ENCODE measurements around the gene GSE1. TPM values are rescaled to one million over a fixed set of nuclear protein-coding genes. Genes with fewer than 3 reads are reported as not detected.

Gene GSE1
- total RNA-seq, 1 donor from 2014 or later, result 87.2 TPM

- TF ChIP-seq CTCF (IDR thresholded peaks at IDR 0.05), result no peak
- Histone ChIP-seq H3K27me3 (no peaks in the 10 kb centered on the region), H3K4me3 (no peak overlapping the region), H3K27ac (no peak overlapping the region), H3K36me3 (peaks cover 15% of the 10 kb centered on the region), H3K4me1 (peaks cover 13% of the 10 kb centered on the region), H3K9me3 (no peaks in the 10 kb centered on the region)
- ATAC-seq (peak; percentile 86), DNase-seq (peak; percentile 90)
- intact Hi-C loops (cut with DNase I), result loop anchor here (10.0 kb wide), 1 partner anchor 57 kb away; no protein-coding TSS in a partner anchor
Measured at GRCh38 chr16:85637808-85638647, 24.9 kb downstream of the GSE1 start.

DNA sequence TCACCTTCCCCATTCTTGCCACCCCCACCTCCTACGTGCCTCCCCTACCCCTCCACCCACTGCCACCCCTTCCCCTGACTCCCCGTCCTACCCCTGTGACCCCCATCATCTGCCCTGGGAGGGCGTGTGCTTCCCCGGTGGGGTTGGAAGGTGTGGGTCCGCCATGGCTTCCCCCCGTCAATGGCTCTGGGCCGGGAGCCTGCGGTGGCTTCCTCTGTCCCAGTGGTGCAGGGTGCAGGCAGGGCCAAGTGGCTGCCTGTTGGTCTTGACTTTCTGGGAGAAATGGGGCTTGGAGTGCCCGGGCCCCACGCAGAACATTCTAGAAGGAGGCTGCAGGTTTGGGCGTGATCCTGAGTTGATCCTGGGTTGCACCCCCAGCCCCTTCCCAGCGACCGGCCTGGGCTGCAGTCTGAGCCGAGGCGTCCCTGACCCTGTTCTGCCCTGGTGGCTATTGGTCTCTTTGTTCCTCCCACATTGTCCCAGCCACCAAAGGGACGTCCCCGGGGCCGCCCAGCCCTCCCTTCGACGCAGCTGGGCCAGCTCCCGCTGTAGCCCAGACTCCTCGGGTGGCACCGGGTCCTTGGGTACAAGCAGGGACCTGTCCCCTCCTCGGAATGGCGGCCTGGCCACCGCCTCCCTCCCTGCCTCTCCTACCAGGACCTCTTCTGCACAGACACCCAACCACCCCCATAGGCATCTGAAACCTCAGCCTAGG is 25.7 kb downstream of the GSE1 start:
- intact Hi-C loops (cut with DNase I), result loop anchor here (10.0 kb wide), 1 partner anchor 56 kb away; no protein-coding TSS in a partner anchor
- DNase-seq, result no peak
- Histone ChIP-seq H3K4me1 (peaks cover 13% of the 10 kb centered on the region), H3K36me3 (peaks cover 15% of the 10 kb centered on the region), H3K4me3 (no peak overlapping the region), H3K27ac (no peak overlapping the region), H3K27me3 (no peaks in the 10 kb centered on the region), H3K9me3 (no peaks in the 10 kb centered on the region)
- ATAC-seq, result no peak
- no peak for TF ChIP-seq CTCF (IDR thresholded peaks at IDR 0.05)

GRCh38 chr16:85639529-85640253 is 26.6 kb downstream of the GSE1 start:
- DNase-seq (no peak), ATAC-seq (peak; percentile 5)
- Histone ChIP-seq H3K27me3 (no peaks in the 10 kb centered on the region), H3K9me3 (no peaks in the 10 kb centered on the region), H3K36me3 (peaks cover 7% of the 10 kb centered on the region), H3K4me1 (peaks cover 13% of the 10 kb centered on the region), H3K4me3 (no peak overlapping the region), H3K27ac (no peak overlapping the region)
- no peak for TF ChIP-seq CTCF (IDR thresholded peaks at IDR 0.05)
- intact Hi-C loops (cut with DNase I), result loop anchor here (10.0 kb wide), 1 partner anchor 55 kb away; no protein-coding TSS in a partner anchor

DNA sequence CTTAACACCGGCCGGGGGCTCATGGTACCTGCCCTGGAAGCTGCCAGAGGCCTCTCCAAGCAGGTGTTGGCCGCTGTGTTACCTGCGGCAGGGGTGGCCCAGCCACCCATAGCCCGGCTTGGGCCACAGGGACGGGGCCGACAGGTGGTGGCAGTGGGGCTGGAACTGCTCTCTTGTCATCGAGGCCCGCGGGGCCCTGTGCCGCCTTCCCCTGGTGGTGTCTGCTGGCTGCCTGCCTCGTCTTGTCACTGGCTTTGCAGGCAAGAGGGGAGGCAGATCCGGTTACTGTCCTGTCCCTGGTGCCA is 27.1 kb downstream of the GSE1 start:
- Histone ChIP-seq H3K4me1 (peaks cover 13% of the 10 kb centered on the region), H3K4me3 (no peak overlapping the region), H3K9me3 (no peaks in the 10 kb centered on the region), H3K27ac (no peak overlapping the region), H3K36me3 (peaks cover 5% of the 10 kb centered on the region), H3K27me3 (no peaks in the 10 kb centered on the region)
- ATAC-seq (no peak), DNase-seq (no peak)
- intact Hi-C loops (cut with DNase I), result no loop called here
- TF ChIP-seq CTCF (IDR thresholded peaks at IDR 0.05), result no peak

GRCh38 chr16:85640585-85640984 is 27.5 kb downstream of the GSE1 start:
- intact Hi-C loops (cut with DNase I), result no loop called here
- peaks cover 13% of the 10 kb centered on the region for H3K4me1 ChIP-seq
- TF ChIP-seq CTCF (IDR thresholded peaks at IDR 0.05), result no peak
- H3K36me3 ChIP-seq, result peaks cover 3% of the 10 kb centered on the region
- DNase-seq (no peak), ATAC-seq (no peak)
- H3K4me3 ChIP-seq, result no peak overlapping the region
- H3K27me3 ChIP-seq, result no peaks in the 10 kb centered on the region
- H3K27ac ChIP-seq, result no peak overlapping the region
- no peaks in the 10 kb centered on the region for H3K9me3 ChIP-seq

Measured in upper lobe of right lung (tissue), 1 donor.